Suprapubic skin (tissue), 3 donors: Measurements from ENCODE around the gene VASP.

ENCODE experiments used
- CTCF ChIP-seq, 2 donors: fragments of 200-600 bp in 1 of 2; fragments of 450-650 bp in 1 of 2; sonication (generic) in 1 of 2; IDR thresholded peaks; one replicate each; pipeline ENCODE4 v1.5.1; 2016 to 2019; ENCODE audit warnings: antibody characterized with exemption in 2 of 2, mild to moderate bottlenecking in 1 of 2, moderate library complexity in 1 of 2
- POLR2A ChIP-seq, 2 donors: fragments of 450-650 bp; IDR thresholded peaks; one replicate each; pipeline ENCODE4 v1.6.1; 2017; ENCODE audit warnings: antibody characterized with exemption in 2 of 2, mild to moderate bottlenecking in 2 of 2, moderate library complexity in 2 of 2

GRCh38 chr19:45553464-45553863, 46.2 kb downstream of the VASP start:
- TF ChIP-seq CTCF (IDR thresholded peaks at IDR 0.05) (peak; percentile 5 to 40), POLR2A (IDR thresholded peaks at IDR 0.05) (no peak)
